ENCODE results near the gene PTPRO.

PTPRO gene

GRCh38 chr12:15481846-15482245, 159.5 kb downstream of the PTPRO start:
- Histone ChIP-seq H3K79me2 (no peaks in the 10 kb centered on the region), H3K9me3 (ENCODE audit: control insufficient read depth, low read length) (no peaks in the 10 kb centered on the region), H3K27ac (no peak overlapping the region), H3K4me1 (no peaks in the 10 kb centered on the region), H3K36me3 (ENCODE audit: control insufficient read depth, insufficient read depth, low read length) (no peaks in the 10 kb centered on the region), H3K9ac (no peak overlapping the region), H3K4me2 (ENCODE audit: low read length) (no peak overlapping the region), H2AFZ (no peak overlapping the region), H3K4me3 (ENCODE audit: low read depth, low read length) (no peak overlapping the region), H3K27me3 (ENCODE audit: control insufficient read depth, insufficient read depth, low read length) (no peaks in the 10 kb centered on the region)
- TF ChIP-seq CTCF (IDR thresholded peaks at IDR 0.05), result no peak

GRCh38 chr12:15485466-15485865, 163.2 kb downstream of the PTPRO start:
- H3K9me3 ChIP-seq (ENCODE audit: control insufficient read depth, low read length), result no peaks in the 10 kb centered on the region
- H3K79me2 ChIP-seq, result no peaks in the 10 kb centered on the region
- no peak overlapping the region for H3K27ac ChIP-seq
- no peaks in the 10 kb centered on the region for H3K27me3 ChIP-seq (ENCODE audit: control insufficient read depth, insufficient read depth, low read length)
- no peaks in the 10 kb centered on the region for H3K4me1 ChIP-seq
- no peak overlapping the region for H3K4me3 ChIP-seq (ENCODE audit: low read depth, low read length)
- no peak overlapping the region for H2AFZ ChIP-seq
- H3K4me2 ChIP-seq (ENCODE audit: low read length), result no peak overlapping the region
- no peak for TF ChIP-seq CTCF (IDR thresholded peaks at IDR 0.05)
- H3K36me3 ChIP-seq (ENCODE audit: control insufficient read depth, insufficient read depth, low read length), result no peaks in the 10 kb centered on the region
- H3K9ac ChIP-seq, result no peak overlapping the region

GRCh38 chr12:15486859-15487258, 164.6 kb downstream of the PTPRO start:
- no peaks in the 10 kb centered on the region for H3K4me1 ChIP-seq
- H3K9me3 ChIP-seq (ENCODE audit: control insufficient read depth, low read length), result no peaks in the 10 kb centered on the region
- H3K27me3 ChIP-seq (ENCODE audit: control insufficient read depth, insufficient read depth, low read length), result no peaks in the 10 kb centered on the region
- H3K79me2 ChIP-seq, result no peaks in the 10 kb centered on the region
- TF ChIP-seq CTCF (IDR thresholded peaks at IDR 0.05), result no peak
- H3K4me3 ChIP-seq (ENCODE audit: low read depth, low read length), result no peak overlapping the region
- no peak overlapping the region for H3K9ac ChIP-seq
- no peak overlapping the region for H2AFZ ChIP-seq
- H3K4me2 ChIP-seq (ENCODE audit: low read length), result no peak overlapping the region
- H3K27ac ChIP-seq, result no peak overlapping the region
- no peaks in the 10 kb centered on the region for H3K36me3 ChIP-seq (ENCODE audit: control insufficient read depth, insufficient read depth, low read length)

- no peaks in the 10 kb centered on the region for H3K36me3 ChIP-seq (ENCODE audit: control insufficient read depth, insufficient read depth, low read length)
- no peak overlapping the region for H3K4me2 ChIP-seq (ENCODE audit: low read length)
- TF ChIP-seq CTCF (IDR thresholded peaks at IDR 0.05), result no peak
- no peaks in the 10 kb centered on the region for H3K79me2 ChIP-seq
- no peak overlapping the region for H3K27ac ChIP-seq
- no peaks in the 10 kb centered on the region for H3K27me3 ChIP-seq (ENCODE audit: control insufficient read depth, insufficient read depth, low read length)
- H2AFZ ChIP-seq, result no peak overlapping the region
- H3K4me3 ChIP-seq (ENCODE audit: low read depth, low read length), result no peak overlapping the region
- no peak overlapping the region for H3K9ac ChIP-seq
- H3K9me3 ChIP-seq (ENCODE audit: control insufficient read depth, low read length), result no peaks in the 10 kb centered on the region
- H3K4me1 ChIP-seq, result no peaks in the 10 kb centered on the region
Observed at GRCh38 chr12:15488481-15488880, 166.2 kb downstream of the PTPRO start.

- no peak overlapping the region for H3K9ac ChIP-seq
- H3K36me3 ChIP-seq (ENCODE audit: control insufficient read depth, insufficient read depth, low read length), result no peaks in the 10 kb centered on the region
- H3K4me2 ChIP-seq (ENCODE audit: low read length), result no peak overlapping the region
- H2AFZ ChIP-seq, result no peak overlapping the region
- no peak overlapping the region for H3K27ac ChIP-seq
- no peaks in the 10 kb centered on the region for H3K4me1 ChIP-seq
- no peaks in the 10 kb centered on the region for H3K9me3 ChIP-seq (ENCODE audit: control insufficient read depth, low read length)
- no peaks in the 10 kb centered on the region for H3K27me3 ChIP-seq (ENCODE audit: control insufficient read depth, insufficient read depth, low read length)
- H3K4me3 ChIP-seq (ENCODE audit: low read depth, low read length), result no peak overlapping the region
- no peaks in the 10 kb centered on the region for H3K79me2 ChIP-seq
- TF ChIP-seq CTCF (IDR thresholded peaks at IDR 0.05), result no peak
Observed at GRCh38 chr12:15494329-15495046, 172.2 kb downstream of the PTPRO start.

Measured in parathyroid adenoma (tissue), 2 donors.